ENCODE measurements around the gene ERN2. TPM values are rescaled to one million over a fixed set of nuclear protein-coding genes. Genes with fewer than 3 reads are reported as not detected.
"Not testable (repeated sequence)": the region's sequence is repeated elsewhere in the genome, so short reads cannot be mapped to it uniquely, and the experiment has no call there.

The ERN2 gene
- total and polyA plus RNA-seq, 4 donors: 0.46 to 10.6 (median 3.5) TPM

DNA sequence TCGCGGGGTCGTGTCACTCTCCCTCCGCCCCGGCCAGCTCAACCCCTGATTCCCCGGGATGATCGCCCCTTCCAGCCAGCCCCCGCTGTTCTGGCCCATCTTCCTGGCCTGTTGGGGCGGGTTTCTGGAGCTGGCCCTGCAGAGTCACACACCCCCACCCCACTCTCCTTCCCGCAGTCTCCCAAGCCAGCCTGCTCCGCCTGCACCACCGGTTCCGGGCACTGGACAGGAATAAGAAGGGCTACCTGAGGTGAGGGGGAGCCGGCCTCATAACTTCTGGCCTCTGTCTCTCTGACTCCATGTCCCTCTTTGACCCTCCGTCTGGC, 42.4 kb upstream of the ERN2 start:
- Histone ChIP-seq H3K4me1 (ENCODE audit: control insufficient read depth in 5 of 5, insufficient read depth in 5 of 5, low read length in 5 of 5) (peaks cover 0 to 10% (median 0%) of the 10 kb centered on the region in 5 donors), H3K36me3 (ENCODE audit: control insufficient read depth in 4 of 4, insufficient read depth in 4 of 4, low read length in 4 of 4) (no peaks in the 10 kb centered on the region), H3K27ac (ENCODE audit: low read depth in 1 of 2, low read length in 1 of 2) (no peak overlapping the region), H3K9ac (ENCODE audit: insufficient read depth in 1 of 2, low read length in 2 of 2) (no peak overlapping the region), H3K27me3 (ENCODE audit: control insufficient read depth in 3 of 3, insufficient read depth in 3 of 3, low read length in 2 of 3) (peaks cover 0 to 42% (median 14%) of the 10 kb centered on the region in 3 donors), H3K4me3 (no peak overlapping the region), H3K9me3 (ENCODE audit: control insufficient read depth in 4 of 4, insufficient read depth in 3 of 4, low read length in 3 of 4) (peaks cover 0 to 7% (median 0%) of the 10 kb centered on the region in 4 donors)
- TF ChIP-seq, protein P1, sequence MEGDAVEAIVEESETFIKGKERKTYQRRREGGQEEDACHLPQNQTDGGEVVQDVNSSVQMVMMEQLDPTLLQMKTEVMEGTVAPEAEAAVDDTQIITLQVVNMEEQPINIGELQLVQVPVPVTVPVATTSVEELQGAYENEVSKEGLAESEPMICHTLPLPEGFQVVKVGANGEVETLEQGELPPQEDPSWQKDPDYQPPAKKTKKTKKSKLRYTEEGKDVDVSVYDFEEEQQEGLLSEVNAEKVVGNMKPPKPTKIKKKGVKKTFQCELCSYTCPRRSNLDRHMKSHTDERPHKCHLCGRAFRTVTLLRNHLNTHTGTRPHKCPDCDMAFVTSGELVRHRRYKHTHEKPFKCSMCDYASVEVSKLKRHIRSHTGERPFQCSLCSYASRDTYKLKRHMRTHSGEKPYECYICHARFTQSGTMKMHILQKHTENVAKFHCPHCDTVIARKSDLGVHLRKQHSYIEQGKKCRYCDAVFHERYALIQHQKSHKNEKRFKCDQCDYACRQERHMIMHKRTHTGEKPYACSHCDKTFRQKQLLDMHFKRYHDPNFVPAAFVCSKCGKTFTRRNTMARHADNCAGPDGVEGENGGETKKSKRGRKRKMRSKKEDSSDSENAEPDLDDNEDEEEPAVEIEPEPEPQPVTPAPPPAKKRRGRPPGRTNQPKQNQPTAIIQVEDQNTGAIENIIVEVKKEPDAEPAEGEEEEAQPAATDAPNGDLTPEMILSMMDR (IDR thresholded peaks at IDR 0.05; ENCODE audit: control extremely low read depth, extremely low read depth): no peak
- DNase-seq: no peak
- ATAC-seq (ENCODE audit: insufficient read depth, low FRiP score): no peak
- WGBS, 2 donors: 30 to 38% methylated on average over 15 of the region's 15 CpGs

DNA sequence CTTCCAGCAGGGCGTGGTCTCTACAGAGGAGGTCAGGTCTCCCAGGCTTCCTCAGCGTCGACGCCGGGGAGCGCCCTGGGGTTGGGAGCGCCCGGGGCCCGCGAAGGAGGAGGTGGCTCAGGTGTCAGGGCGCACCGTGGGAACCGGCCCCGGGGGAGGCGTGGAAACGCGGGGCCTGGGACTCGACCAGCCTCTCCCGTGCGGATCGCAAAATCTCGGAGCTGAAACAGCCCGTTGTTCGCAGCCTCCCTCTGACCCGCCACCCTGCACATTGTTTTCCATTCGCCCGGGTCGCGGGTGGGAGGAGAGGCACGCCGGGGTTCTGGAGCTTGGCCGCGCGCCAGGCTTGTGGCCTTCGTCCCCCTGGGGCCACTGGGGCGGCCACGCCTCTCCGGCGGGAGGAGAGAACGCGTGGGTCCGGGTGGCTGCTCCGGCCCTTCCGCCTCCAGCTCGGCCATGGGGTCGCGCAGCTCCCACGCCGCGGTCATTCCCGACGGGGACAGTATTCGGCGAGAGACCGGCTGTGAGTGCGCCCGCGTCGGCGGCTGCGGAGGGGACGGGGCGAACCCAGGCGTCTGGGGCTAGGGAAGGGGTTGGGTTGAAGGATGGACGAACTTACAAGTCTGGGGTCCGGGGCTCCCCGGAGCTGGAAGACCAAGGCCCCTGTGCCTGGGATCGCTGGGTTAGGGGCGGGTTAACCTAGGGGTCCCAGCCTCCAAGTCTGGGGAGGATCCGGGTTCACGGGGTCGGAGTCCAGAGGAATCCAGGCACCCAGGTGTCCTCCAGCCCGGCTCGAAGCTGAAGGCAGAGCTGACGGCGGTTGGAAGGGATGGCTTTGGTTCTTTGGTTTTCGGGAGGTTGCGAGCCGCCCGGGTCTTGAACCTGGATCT, 41.8 kb upstream of the ERN2 start, which contains the start of gene CHP2:
Gene CHP2, plus strand, starts transcription at position 433 of the 890 bp plus-strand sequence. Its CDS starts 24 bp downstream, at position 457.
- WGBS, 2 donors: 5 to 6% methylated on average over 79 to 80 of the region's 80 CpGs
- Histone ChIP-seq H3K4me1 (ENCODE audit: control insufficient read depth in 5 of 5, insufficient read depth in 5 of 5, low read length in 5 of 5) (peaks cover 0 to 10% (median 0%) of the 10 kb centered on the region in 5 donors), H3K4me3 (no peak within 1 kb of the TSS), H3K27me3 (ENCODE audit: control insufficient read depth in 3 of 3, insufficient read depth in 3 of 3, low read length in 2 of 3) (peaks cover 0 to 42% (median 14%) of the 10 kb centered on the region in 3 donors), H3K9me3 (ENCODE audit: control insufficient read depth in 4 of 4, insufficient read depth in 3 of 4, low read length in 3 of 4) (peaks cover 0 to 7% (median 0%) of the 10 kb centered on the region in 4 donors), H3K27ac (ENCODE audit: low read depth in 1 of 2, low read length in 1 of 2) (no peak within 1 kb of the TSS), H3K9ac (ENCODE audit: insufficient read depth in 1 of 2, low read length in 2 of 2) (no peak within 1 kb of the TSS), H3K36me3 (ENCODE audit: control insufficient read depth in 4 of 4, insufficient read depth in 4 of 4, low read length in 4 of 4) (no peaks in the 10 kb centered on the region)
- peak; percentile 6 to 22 (median 16) for DNase-seq
- TF ChIP-seq, protein P1 (IDR thresholded peaks at IDR 0.05; ENCODE audit: control extremely low read depth, extremely low read depth): no peak
- no peak for ATAC-seq (ENCODE audit: insufficient read depth, low FRiP score)

DNA sequence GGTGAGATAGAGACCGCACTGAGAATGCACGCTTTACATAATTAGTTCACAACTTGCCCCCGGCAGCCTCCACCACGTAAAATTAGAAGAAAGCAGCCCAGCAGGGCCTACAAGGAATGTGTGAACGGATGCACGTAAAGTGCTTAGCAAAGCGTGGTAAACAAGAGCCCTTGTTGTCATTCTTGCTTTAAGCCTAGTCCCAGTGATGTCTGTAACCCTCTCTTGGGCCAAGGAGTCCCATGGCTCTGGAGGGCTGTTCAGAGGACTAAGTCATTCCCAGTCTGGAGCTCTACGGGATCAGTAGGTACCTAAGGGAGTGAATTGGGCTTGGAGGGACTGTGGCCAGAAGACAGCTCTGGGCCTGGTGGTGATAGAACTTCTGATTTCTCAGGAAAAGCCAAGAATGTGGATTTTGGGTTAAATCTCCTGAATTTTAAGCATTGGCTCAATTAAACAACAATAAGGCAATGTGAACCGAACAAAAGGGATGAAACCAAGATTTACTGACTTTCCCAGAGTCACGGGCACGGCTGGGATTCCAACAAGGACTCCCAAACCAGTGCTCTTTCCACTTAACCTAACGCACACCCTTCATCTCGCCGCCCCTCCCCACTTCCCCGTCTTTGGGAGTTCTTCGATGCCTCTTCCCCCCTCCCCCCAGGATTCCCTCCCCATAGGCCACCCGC, 41.0 kb upstream of the ERN2 start:
- Histone ChIP-seq H3K36me3 (ENCODE audit: control insufficient read depth in 4 of 4, insufficient read depth in 4 of 4, low read length in 4 of 4) (no peaks in the 10 kb centered on the region), H3K9me3 (ENCODE audit: control insufficient read depth in 4 of 4, insufficient read depth in 3 of 4, low read length in 3 of 4) (peaks cover 0 to 7% (median 0%) of the 10 kb centered on the region in 4 donors), H3K27ac (ENCODE audit: low read depth in 1 of 2, low read length in 1 of 2) (no peak overlapping the region), H3K27me3 (ENCODE audit: control insufficient read depth in 3 of 3, insufficient read depth in 3 of 3, low read length in 2 of 3) (peaks cover 0 to 42% (median 14%) of the 10 kb centered on the region in 3 donors), H3K9ac (ENCODE audit: insufficient read depth in 1 of 2, low read length in 2 of 2) (no peak overlapping the region), H3K4me3 (no peak overlapping the region), H3K4me1 (ENCODE audit: control insufficient read depth in 5 of 5, insufficient read depth in 5 of 5, low read length in 5 of 5) (peaks cover 0 to 10% (median 0%) of the 10 kb centered on the region in 5 donors)
- TF ChIP-seq, protein P1 (IDR thresholded peaks at IDR 0.05; ENCODE audit: control extremely low read depth, extremely low read depth): no peak
- WGBS, 2 donors: 40 to 45% methylated on average over 17 of the region's 17 CpGs
- no peak for DNase-seq
- no peak for ATAC-seq (ENCODE audit: insufficient read depth, low FRiP score)

DNA sequence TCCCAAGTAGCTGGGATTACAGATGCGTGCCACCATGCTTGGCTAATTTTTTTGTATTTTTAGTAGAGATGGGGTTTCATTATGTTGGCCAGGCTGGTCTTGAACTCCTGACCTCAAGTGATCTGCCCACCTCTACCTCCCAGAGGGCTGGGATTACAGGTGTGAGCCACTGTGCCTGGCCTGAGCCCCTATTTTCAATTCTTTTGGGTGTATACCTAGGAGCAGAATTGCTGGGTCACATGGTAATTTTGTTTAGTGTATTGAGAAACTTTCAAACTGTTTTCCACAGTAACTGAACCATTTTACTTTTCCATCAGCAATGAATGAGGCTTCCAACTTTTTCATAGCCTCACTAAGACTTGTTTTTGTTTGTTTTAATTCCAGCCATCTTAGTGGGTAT, 38.0 kb upstream of the ERN2 start:
- not testable (repeated sequence) for H3K9ac ChIP-seq (ENCODE audit: insufficient read depth in 1 of 2, low read length in 2 of 2); H3K4me3 ChIP-seq; H3K27ac ChIP-seq (ENCODE audit: low read depth in 1 of 2, low read length in 1 of 2); ATAC-seq (ENCODE audit: insufficient read depth, low FRiP score); H3K9me3 ChIP-seq (ENCODE audit: control insufficient read depth in 4 of 4, insufficient read depth in 3 of 4, low read length in 3 of 4); H3K36me3 ChIP-seq (ENCODE audit: control insufficient read depth in 4 of 4, insufficient read depth in 4 of 4, low read length in 4 of 4)
- peak in 1 of 3 donors; percentile 16 for DNase-seq
- Histone ChIP-seq H3K4me1 (ENCODE audit: control insufficient read depth in 5 of 5, insufficient read depth in 5 of 5, low read length in 5 of 5) (peaks cover 0 to 10% (median 0%) of the 10 kb centered on the region in 5 donors), H3K27me3 (ENCODE audit: control insufficient read depth in 3 of 3, insufficient read depth in 3 of 3, low read length in 2 of 3) (peaks cover 0 to 30% (median 11%) of the 10 kb centered on the region in 3 donors)
- WGBS, 2 donors: 91 to 100% methylated on average over 1 of the region's 1 CpG
